ENCODE data around the gene TBC1D22A.

TBC1D22A gene

DNA sequence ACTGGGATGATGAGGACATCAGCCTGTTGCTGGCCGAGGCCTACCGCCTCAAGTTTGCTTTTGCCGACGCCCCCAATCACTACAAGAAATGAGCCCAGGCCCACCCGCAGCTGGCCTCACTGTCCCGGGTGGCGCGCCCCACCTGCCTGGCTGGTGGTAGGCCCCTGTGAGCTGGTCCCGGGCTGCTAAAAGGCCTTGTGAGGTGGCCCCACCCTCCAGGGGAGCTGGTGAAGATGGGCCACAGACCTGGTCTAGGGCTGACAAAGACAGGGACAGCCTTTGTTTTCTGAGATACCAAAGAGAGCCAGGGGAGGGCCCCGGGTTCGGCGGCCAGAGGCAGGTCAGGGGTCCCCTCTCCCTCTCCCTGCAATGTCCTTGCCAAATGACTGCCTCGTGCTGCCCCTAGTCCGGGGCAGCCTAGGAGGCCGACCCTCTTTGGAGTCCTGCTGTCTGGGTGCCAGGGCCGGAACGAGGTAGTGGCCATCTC lies 411.1 kb downstream of the TBC1D22A start:
- Histone ChIP-seq H3K4me3 (ENCODE audit: low read length) (no peak overlapping the region), H3K36me3 (replicated peaks; ENCODE audit: low read depth, low read length) (peaks cover 42% of the 10 kb centered on the region), H3K4me1 (ENCODE audit: low read length) (no peaks in the 10 kb centered on the region), H4K20me1 (ENCODE audit: insufficient read depth, low read length) (peaks cover 15% of the 10 kb centered on the region; the same call in 1 of the 2 replicates), H3K9ac (ENCODE audit: low read length) (no peak overlapping the region), H3K79me2 (ENCODE audit: low read length) (no peaks in the 10 kb centered on the region), H3K27ac (ENCODE audit: low read length) (no peak overlapping the region), H2AFZ (ENCODE audit: low read depth, low read length) (no peak overlapping the region), H3K9me3 (ENCODE audit: insufficient read depth, low read length) (no peaks in the 10 kb centered on the region), H3K4me2 (ENCODE audit: low read length) (no peak overlapping the region), H3K27me3 (ENCODE audit: low read depth, low read length) (no peaks in the 10 kb centered on the region)
- TF ChIP-seq, protein P1, sequence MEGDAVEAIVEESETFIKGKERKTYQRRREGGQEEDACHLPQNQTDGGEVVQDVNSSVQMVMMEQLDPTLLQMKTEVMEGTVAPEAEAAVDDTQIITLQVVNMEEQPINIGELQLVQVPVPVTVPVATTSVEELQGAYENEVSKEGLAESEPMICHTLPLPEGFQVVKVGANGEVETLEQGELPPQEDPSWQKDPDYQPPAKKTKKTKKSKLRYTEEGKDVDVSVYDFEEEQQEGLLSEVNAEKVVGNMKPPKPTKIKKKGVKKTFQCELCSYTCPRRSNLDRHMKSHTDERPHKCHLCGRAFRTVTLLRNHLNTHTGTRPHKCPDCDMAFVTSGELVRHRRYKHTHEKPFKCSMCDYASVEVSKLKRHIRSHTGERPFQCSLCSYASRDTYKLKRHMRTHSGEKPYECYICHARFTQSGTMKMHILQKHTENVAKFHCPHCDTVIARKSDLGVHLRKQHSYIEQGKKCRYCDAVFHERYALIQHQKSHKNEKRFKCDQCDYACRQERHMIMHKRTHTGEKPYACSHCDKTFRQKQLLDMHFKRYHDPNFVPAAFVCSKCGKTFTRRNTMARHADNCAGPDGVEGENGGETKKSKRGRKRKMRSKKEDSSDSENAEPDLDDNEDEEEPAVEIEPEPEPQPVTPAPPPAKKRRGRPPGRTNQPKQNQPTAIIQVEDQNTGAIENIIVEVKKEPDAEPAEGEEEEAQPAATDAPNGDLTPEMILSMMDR (IDR thresholded peaks at IDR 0.05; ENCODE audit: low read depth, low read length) = no peak
- no peak for TF ChIP-seq EZH2phosphoT487 (IDR thresholded peaks at IDR 0.05; ENCODE audit: low read depth)

DNA sequence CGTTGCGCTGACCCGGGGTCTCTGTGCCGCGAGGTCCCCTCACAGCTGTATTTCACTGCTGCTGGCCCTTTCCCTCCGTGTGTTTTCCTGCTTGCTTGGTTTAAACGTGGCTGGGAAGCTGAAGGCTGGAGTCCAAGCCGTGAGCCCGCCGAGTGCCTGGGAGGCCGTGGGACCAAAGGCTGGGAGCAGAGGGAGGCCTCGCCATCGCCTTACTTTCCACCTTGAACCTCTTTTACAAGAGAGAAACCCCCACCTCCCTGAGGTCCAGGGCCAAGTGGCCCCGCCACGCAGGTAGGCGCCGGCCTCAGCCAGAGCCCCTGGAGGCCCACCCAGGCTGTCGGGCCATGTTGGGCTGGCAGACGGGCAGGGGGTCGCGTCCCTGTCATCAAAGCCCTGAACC lies 411.6 kb downstream of the TBC1D22A start:
- Histone ChIP-seq H3K79me2 (ENCODE audit: low read length) (no peaks in the 10 kb centered on the region), H2AFZ (ENCODE audit: low read depth, low read length) (no peak overlapping the region), H3K4me3 (ENCODE audit: low read length) (no peak overlapping the region), H3K9ac (ENCODE audit: low read length) (no peak overlapping the region), H3K27me3 (ENCODE audit: low read depth, low read length) (no peaks in the 10 kb centered on the region), H3K27ac (ENCODE audit: low read length) (no peak overlapping the region), H3K36me3 (replicated peaks; ENCODE audit: low read depth, low read length) (peaks cover 38% of the 10 kb centered on the region), H3K9me3 (ENCODE audit: insufficient read depth, low read length) (no peaks in the 10 kb centered on the region), H4K20me1 (ENCODE audit: insufficient read depth, low read length) (peaks cover 10% of the 10 kb centered on the region; the same call in 1 of the 2 replicates), H3K4me2 (ENCODE audit: low read length) (no peak overlapping the region), H3K4me1 (ENCODE audit: low read length) (no peaks in the 10 kb centered on the region)
- no peak for TF ChIP-seq EZH2phosphoT487 (IDR thresholded peaks at IDR 0.05; ENCODE audit: low read depth)
- TF ChIP-seq, protein P1 (IDR thresholded peaks at IDR 0.05; ENCODE audit: low read depth, low read length) = no peak

DNA sequence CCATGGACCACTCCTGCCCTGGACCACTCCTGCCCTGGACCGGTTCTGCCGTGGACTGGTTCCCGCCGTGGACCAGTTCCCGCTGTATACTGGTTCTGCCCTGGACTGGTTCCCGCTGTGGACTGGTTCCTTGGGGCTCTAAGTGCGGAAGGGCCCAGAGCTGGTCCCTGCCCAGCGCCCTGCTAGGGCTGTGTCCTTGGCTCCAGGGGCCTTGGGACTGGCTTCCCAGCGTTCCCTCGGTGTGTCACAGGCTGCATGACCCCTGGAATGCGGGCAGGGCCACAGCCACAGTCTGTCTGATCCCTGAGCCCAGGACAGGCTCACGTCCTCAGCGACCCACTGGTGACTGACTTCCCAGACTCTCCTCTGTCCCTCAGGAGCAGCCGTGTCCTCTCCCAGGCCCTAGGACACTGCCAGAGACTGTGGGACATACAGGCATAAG lies 412.2 kb downstream of the TBC1D22A start:
- Histone ChIP-seq H3K79me2 (ENCODE audit: low read length) (no peaks in the 10 kb centered on the region), H3K4me3 (ENCODE audit: low read length) (no peak overlapping the region), H4K20me1 (ENCODE audit: insufficient read depth, low read length) (0 out of 2 replicates have a peak, but pooled peaks cover 7% of the 10 kb centered on the region), H3K27ac (ENCODE audit: low read length) (no peak overlapping the region), H3K36me3 (replicated peaks; ENCODE audit: low read depth, low read length) (peaks cover 37% of the 10 kb centered on the region), H3K4me2 (ENCODE audit: low read length) (no peak overlapping the region), H2AFZ (ENCODE audit: low read depth, low read length) (no peak overlapping the region), H3K4me1 (ENCODE audit: low read length) (no peaks in the 10 kb centered on the region), H3K9ac (ENCODE audit: low read length) (no peak overlapping the region), H3K9me3 (ENCODE audit: insufficient read depth, low read length) (no peaks in the 10 kb centered on the region), H3K27me3 (ENCODE audit: low read depth, low read length) (no peaks in the 10 kb centered on the region)
- TF ChIP-seq, protein P1 (IDR thresholded peaks at IDR 0.05; ENCODE audit: low read depth, low read length) = no peak
- TF ChIP-seq EZH2phosphoT487 (IDR thresholded peaks at IDR 0.05; ENCODE audit: low read depth) = no peak

- Histone ChIP-seq H3K4me1 (ENCODE audit: low read length) (no peaks in the 10 kb centered on the region), H4K20me1 (ENCODE audit: insufficient read depth, low read length) (0 out of 2 replicates have a peak, but pooled peaks cover 7% of the 10 kb centered on the region), H2AFZ (ENCODE audit: low read depth, low read length) (no peak overlapping the region), H3K79me2 (ENCODE audit: low read length) (no peaks in the 10 kb centered on the region), H3K4me2 (ENCODE audit: low read length) (no peak overlapping the region), H3K36me3 (replicated peaks; ENCODE audit: low read depth, low read length) (peaks cover 37% of the 10 kb centered on the region), H3K9ac (ENCODE audit: low read length) (no peak overlapping the region), H3K27me3 (ENCODE audit: low read depth, low read length) (no peaks in the 10 kb centered on the region), H3K4me3 (ENCODE audit: low read length) (no peak overlapping the region), H3K9me3 (ENCODE audit: insufficient read depth, low read length) (no peaks in the 10 kb centered on the region), H3K27ac (ENCODE audit: low read length) (no peak overlapping the region)
- no peak for TF ChIP-seq EZH2phosphoT487 (IDR thresholded peaks at IDR 0.05; ENCODE audit: low read depth)
- TF ChIP-seq, protein P1 (IDR thresholded peaks at IDR 0.05; ENCODE audit: low read depth, low read length) = no peak
These were observed 412.9 kb downstream of the TBC1D22A start for GRCh38 chr22:47175151-47176025.

All from OCI-LY3 (cell line).